ENCODE measurements around the gene IER5. TPM values are rescaled to one million over a fixed set of nuclear protein-coding genes. Genes with fewer than 3 reads are reported as not detected.

IER5 gene
- total RNA-seq, 1 donor from 2014 or later: 156 TPM

DNA sequence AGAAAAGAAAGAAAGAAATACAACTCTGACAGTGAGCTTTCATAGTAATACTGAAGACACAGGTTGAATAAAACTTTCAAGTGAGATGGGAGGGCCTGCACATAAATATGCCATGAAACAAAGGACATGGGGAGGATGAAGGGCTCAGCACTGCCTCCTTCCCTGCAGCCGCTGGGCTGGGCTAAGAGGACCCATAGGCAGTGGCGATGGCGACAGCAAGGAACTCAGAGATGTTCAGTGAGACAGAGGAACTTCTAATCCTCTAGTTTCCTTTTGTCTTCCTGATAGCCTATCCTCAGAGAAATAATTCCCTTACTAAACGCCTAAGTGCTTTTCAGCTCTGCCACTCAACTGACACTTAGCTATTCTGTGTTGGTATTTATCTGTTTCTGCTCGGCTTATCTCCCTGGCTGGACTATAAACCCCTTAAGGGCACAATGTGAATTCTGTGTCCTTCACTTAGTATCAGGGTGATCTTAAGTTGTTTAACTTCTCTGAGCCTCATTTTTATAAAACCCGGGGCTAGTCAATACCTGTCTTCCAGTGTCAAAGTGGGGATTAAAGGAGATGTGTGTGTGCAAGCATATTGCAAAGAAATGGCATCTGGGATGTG lies 24.4 kb upstream of the IER5 start:
- peaks cover 10% of the 10 kb centered on the region for H3K9me3 Mint-ChIP-seq
- POLR2A ChIA-PET: interaction anchor here (2.6 to 3.2 kb wide), 3 partner anchors 20 to 68 kb away, joined by 10 to 68 read pairs (median 13); partner anchors contain the start of gene IER5
- CTCF ChIA-PET: interaction anchor here (1.8 to 4.1 kb wide), 2 partner anchors 20 to 78 kb away, joined by 8 to 20 read pairs; no protein-coding TSS in a partner anchor
- peak overlapping the region; percentile 65 for H3K27ac Mint-ChIP-seq
- no peaks in the 10 kb centered on the region for H3K27me3 Mint-ChIP-seq
- peaks cover 11% of the 10 kb centered on the region for H3K36me3 Mint-ChIP-seq (ENCODE audit: low read depth)
- H3K4me1 Mint-ChIP-seq: peaks cover 34% of the 10 kb centered on the region
- intact Hi-C loops (cut with micrococcal nuclease): no loop called here
- no peak for DNase-seq
- no peak overlapping the region for H3K4me3 Mint-ChIP-seq
- no peak for ATAC-seq (ENCODE audit: low read depth)
- TF ChIP-seq CTCF (IDR thresholded peaks at IDR 0.05): no peak

DNA sequence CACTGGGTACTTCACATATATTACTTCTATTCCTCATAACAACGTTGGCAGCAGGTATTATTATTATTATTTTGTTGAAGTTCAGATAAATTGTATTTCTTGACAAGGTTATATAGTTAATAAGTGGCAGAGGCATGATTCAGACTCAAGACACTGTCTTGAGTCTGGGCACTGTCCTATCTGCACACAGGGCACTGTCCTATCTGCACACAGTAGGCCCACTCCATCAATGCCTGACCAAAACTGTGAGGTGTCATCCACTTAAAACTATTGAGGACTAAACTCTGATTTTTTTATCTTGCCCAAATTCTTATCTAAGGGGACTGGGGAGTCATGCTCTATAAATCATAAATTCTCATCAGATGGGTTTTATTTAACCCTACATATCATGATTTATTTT lies 23.8 kb upstream of the IER5 start:
- CTCF ChIA-PET: no interaction called here

DNA sequence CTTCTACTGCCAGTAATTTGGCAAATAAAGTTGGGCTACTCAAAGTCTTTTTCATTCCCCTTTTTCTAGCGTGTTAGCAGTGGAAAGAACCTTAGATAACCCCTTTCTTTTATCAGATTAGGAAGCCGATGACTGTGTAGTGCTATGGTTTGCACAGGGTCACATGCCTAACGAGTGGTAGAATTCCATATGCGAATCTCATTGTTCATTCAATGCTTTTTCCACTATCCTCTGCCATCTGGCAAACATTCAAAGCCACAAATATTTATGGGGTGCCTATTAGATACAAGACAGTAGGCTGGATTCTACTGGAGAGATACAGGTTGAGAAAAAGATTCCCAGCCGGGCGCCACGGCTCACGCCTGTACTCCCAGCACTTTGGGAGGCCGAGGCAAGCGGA lies 14.9 kb upstream of the IER5 start:
- TF ChIP-seq CTCF (IDR thresholded peaks at IDR 0.05): no peak
- ChIA-PET CTCF (no interaction called here), POLR2A (no interaction called here)
- H3K27me3 Mint-ChIP-seq: peaks cover 16% of the 10 kb centered on the region
- no peak for DNase-seq
- no peak overlapping the region for H3K27ac Mint-ChIP-seq
- no peak for ATAC-seq (ENCODE audit: low read depth)
- H3K36me3 Mint-ChIP-seq (ENCODE audit: low read depth): no peaks in the 10 kb centered on the region
- intact Hi-C loops (cut with micrococcal nuclease): no loop called here
- H3K9me3 Mint-ChIP-seq: no peaks in the 10 kb centered on the region
- H3K4me3 Mint-ChIP-seq: no peak overlapping the region
- no peaks in the 10 kb centered on the region for H3K4me1 Mint-ChIP-seq

More for the DNA sequence above, 23.8 kb upstream of the IER5 start:
- DNase-seq: no peak
- H3K4me1 Mint-ChIP-seq: peaks cover 34% of the 10 kb centered on the region
- no peak for ATAC-seq (ENCODE audit: low read depth)
- no peak overlapping the region for H3K27ac Mint-ChIP-seq
- intact Hi-C loops (cut with micrococcal nuclease): no loop called here
- POLR2A ChIA-PET: interaction anchor here (1.2 to 3.1 kb wide), 2 partner anchors 11 to 21 kb away, joined by 6 to 13 read pairs; no protein-coding TSS in a partner anchor
- H3K4me3 Mint-ChIP-seq: no peak overlapping the region
- peaks cover 4% of the 10 kb centered on the region for H3K9me3 Mint-ChIP-seq
- TF ChIP-seq CTCF (IDR thresholded peaks at IDR 0.05): no peak
- H3K27me3 Mint-ChIP-seq: no peaks in the 10 kb centered on the region
- H3K36me3 Mint-ChIP-seq (ENCODE audit: low read depth): peaks cover 5% of the 10 kb centered on the region

DNA sequence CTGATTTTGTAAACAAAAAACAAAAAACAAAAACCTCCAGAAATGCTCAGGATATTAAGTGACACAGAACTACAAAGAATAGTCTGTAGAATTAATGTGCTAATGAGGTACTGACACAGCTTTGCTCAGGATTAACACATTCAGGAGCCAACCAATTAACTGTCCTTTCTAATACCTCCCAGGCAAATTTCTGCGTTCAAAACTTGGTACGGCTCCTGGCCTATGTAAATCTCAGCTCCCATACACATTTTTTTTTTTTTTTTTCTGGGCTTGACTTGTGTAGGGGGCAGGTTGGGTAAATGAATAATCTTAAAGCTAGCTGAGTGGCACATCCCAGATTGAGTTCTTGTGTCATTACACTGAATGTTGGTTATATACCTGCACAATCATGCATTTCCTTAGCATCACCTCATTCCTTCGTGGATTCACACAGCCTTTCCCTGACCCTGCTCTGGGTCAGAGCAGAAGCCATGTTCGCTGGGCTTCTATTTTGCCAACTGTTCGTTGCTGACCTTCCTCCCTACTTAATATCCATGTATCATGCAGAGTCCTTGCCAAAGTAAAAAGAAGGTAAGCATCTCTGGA lies 12.6 kb upstream of the IER5 start:
- Mint-ChIP-seq H3K27me3 (peaks cover 21% of the 10 kb centered on the region), H3K9me3 (no peaks in the 10 kb centered on the region), H3K36me3 (ENCODE audit: low read depth) (no peaks in the 10 kb centered on the region), H3K27ac (no peak overlapping the region), H3K4me1 (peaks cover 5% of the 10 kb centered on the region), H3K4me3 (no peak overlapping the region)
- TF ChIP-seq CTCF (IDR thresholded peaks at IDR 0.05): no peak
- CTCF ChIA-PET: interaction anchor here (1.5 kb wide), 1 partner anchor 68 kb away, joined by 5 read pairs; no protein-coding TSS in a partner anchor
- ATAC-seq (ENCODE audit: low read depth) (no peak), DNase-seq (no peak)
- POLR2A ChIA-PET: interaction anchor here (0.9 to 1.6 kb wide), 3 partner anchors 10 to 66 kb away, joined by 3 to 6 read pairs (median 4); no protein-coding TSS in a partner anchor
- intact Hi-C loops (cut with micrococcal nuclease): no loop called here

- Mint-ChIP-seq H3K9me3 (no peaks in the 10 kb centered on the region), H3K27ac (no peak overlapping the region), H3K36me3 (ENCODE audit: low read depth) (no peaks in the 10 kb centered on the region), H3K27me3 (peaks cover 21% of the 10 kb centered on the region), H3K4me1 (peaks cover 5% of the 10 kb centered on the region), H3K4me3 (no peak overlapping the region)
- ATAC-seq (ENCODE audit: low read depth): no peak
- POLR2A ChIA-PET: interaction anchor here (1.6 to 2.0 kb wide), 2 partner anchors 11 to 59 kb away, joined by 4 to 6 read pairs; no protein-coding TSS in a partner anchor
- CTCF ChIA-PET: interaction anchor here (1.5 kb wide), 1 partner anchor 67 kb away, joined by 5 read pairs; no protein-coding TSS in a partner anchor
- intact Hi-C loops (cut with micrococcal nuclease): no loop called here
- no peak for TF ChIP-seq CTCF (IDR thresholded peaks at IDR 0.05)
- no peak for DNase-seq
Observed at GRCh38 chr1:181076852-181077251, 11.6 kb upstream of the IER5 start.
